GM23338 (cell line): Measurements from ENCODE around the gene HCRT.

Experiments used
- CREB1 ChIP-seq: fragments of 250-450 bp; sonication (Bioruptor Pico); IDR thresholded peaks from 2 replicates; pipeline ENCODE4 v1.5.0; 2020; ENCODE audit warnings: low read depth, mild to moderate bottlenecking, moderate library complexity
- CTCF ChIP-seq, 2 experiments: fragments of 200-600 bp in 1 of 2; sonication (generic) in 1 of 2; conservative IDR thresholded peaks; 2 replicates each; pipeline versions ENCODE4 v1.5.1 to v1.6.1; 2016 to 2017; ENCODE audit warnings: antibody characterized with exemption in 2 of 2, low read depth in 2 of 2, mild to moderate bottlenecking in 2 of 2, moderate library complexity in 1 of 2
- EZH2 ChIP-seq: fragments of 200-600 bp; sonication (generic); IDR thresholded peaks from one replicate; pipeline ENCODE4 v1.8.0; 2017; ENCODE audit warnings: antibody characterized with exemption, mild to moderate bottlenecking, low read depth; ENCODE audit not compliant: unreplicated experiment
- EZH2phosphoT487 ChIP-seq: fragments of 200-600 bp; sonication (generic); IDR thresholded peaks from one replicate; pipeline ENCODE4 v1.8.1; 2018; ENCODE audit warnings: antibody characterized with exemption; ENCODE audit not compliant: unreplicated experiment
- JUNB ChIP-seq: IDR thresholded peaks from one replicate; pipeline ENCODE4 v1.6.1; 2016; ENCODE audit warnings: antibody characterized with exemption; ENCODE audit not compliant: unreplicated experiment
- NANOG ChIP-seq: IDR thresholded peaks from 2 replicates; pipeline ENCODE4 v1.6.1; 2016; ENCODE audit warnings: antibody characterized with exemption, borderline replicate concordance
- POLR2AphosphoS5 ChIP-seq: IDR thresholded peaks from 2 replicates; pipeline ENCODE4 v1.6.1; 2016; ENCODE audit warnings: antibody characterized with exemption, low read depth
- REST ChIP-seq: IDR thresholded peaks from one replicate; pipeline ENCODE4 v1.6.1; 2018; ENCODE audit warnings: antibody characterized with exemption; ENCODE audit not compliant: unreplicated experiment
- STAT1 ChIP-seq: IDR thresholded peaks from one replicate; pipeline ENCODE4 v1.6.1; 2016; ENCODE audit warnings: antibody characterized with exemption; ENCODE audit not compliant: unreplicated experiment
- ZNF114 ChIP-seq: fragments of 250-450 bp; sonication (Bioruptor Pico); IDR thresholded peaks from 2 replicates; pipeline ENCODE4 v1.5.0; 2020; ENCODE audit warnings: mild to moderate bottlenecking, moderate library complexity
- ZNF331 ChIP-seq: fragments of 250-450 bp; sonication (Bioruptor Pico); IDR thresholded peaks from 2 replicates; pipeline ENCODE4 v1.5.0; 2020; ENCODE audit warnings: low read depth, mild to moderate bottlenecking, moderate library complexity
- ZNF462 ChIP-seq: fragments of 250-450 bp; sonication (Bioruptor Pico); IDR thresholded peaks from 2 replicates; pipeline ENCODE4 v1.5.0; 2020; ENCODE audit warnings: mild to moderate bottlenecking, moderate library complexity
- TF ChIP-seq, protein P1 (sequence below): IDR thresholded peaks from 2 replicates; pipeline ENCODE4 v1.6.1; 2016; ENCODE audit warnings: antibody characterized with exemption

GRCh38 chr17:42202159-42202558 lies 16.9 kb upstream of the HCRT start:
- TF ChIP-seq EZH2 (no peak), CTCF (conservative IDR thresholded peaks at IDR 0.05; ENCODE audit: low read depth in 2 of 2) (no peak), REST (no peak), POLR2AphosphoS5 (no peak), STAT1 (no peak), ZNF331 (no peak), EZH2phosphoT487 (no peak), CREB1 (CRISPR knock-in tag) (no peak), JUNB (no peak), ZNF114 (no peak), NANOG (no peak), ZNF462 (no peak)
- TF ChIP-seq, protein P1, sequence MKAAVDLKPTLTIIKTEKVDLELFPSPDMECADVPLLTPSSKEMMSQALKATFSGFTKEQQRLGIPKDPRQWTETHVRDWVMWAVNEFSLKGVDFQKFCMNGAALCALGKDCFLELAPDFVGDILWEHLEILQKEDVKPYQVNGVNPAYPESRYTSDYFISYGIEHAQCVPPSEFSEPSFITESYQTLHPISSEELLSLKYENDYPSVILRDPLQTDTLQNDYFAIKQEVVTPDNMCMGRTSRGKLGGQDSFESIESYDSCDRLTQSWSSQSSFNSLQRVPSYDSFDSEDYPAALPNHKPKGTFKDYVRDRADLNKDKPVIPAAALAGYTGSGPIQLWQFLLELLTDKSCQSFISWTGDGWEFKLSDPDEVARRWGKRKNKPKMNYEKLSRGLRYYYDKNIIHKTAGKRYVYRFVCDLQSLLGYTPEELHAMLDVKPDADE = no peak
